GM12873 (cell line): ENCODE measurements around the gene ZCRB1.
A peak's percentile ranks its signal among the peaks of the same experiment; 100 is the strongest.

ENCODE experiments used
- CTCF ChIP-seq: IDR thresholded peaks from 2 replicates; pipeline ENCODE4 v1.5.1; 2012; ENCODE audit warnings: low read depth, mild to moderate bottlenecking, moderate library complexity, low read length, control low read depth; ENCODE audit not compliant: insufficient read depth; ENCODE audit errors: missing control alignments

Gene ZCRB1

GRCh38 chr12:42336286-42336685 is 10.4 kb upstream of the ZCRB1 start:
- no peak for TF ChIP-seq CTCF

GRCh38 chr12:42332301-42333285 is 6.7 kb upstream of the ZCRB1 start:
- TF ChIP-seq CTCF, result peak; percentile 50

GRCh38 chr12:42327227-42327590 is 1.3 kb upstream of the ZCRB1 start:
- TF ChIP-seq CTCF, result no peak

GRCh38 chr12:42326541-42327226 is 790 bp upstream of the ZCRB1 start:
- no peak for TF ChIP-seq CTCF

GRCh38 chr12:42325326-42325652 is 605 bp downstream of the ZCRB1 start:
- no peak for TF ChIP-seq CTCF

GRCh38 chr12:42323856-42324255 is 2.0 kb downstream of the ZCRB1 start:
- TF ChIP-seq CTCF, result no peak

- TF ChIP-seq CTCF, result no peak
These were observed 3.3 kb downstream of the ZCRB1 start for GRCh38 chr12:42322567-42322966.
